Ammon's horn (tissue), 1 donor: ENCODE results near the gene JAKMIP3.
A peak's percentile ranks its signal among the peaks of the same experiment; 100 is the strongest.

Source experiments
- DNase-seq: peaks from one replicate; pipeline ENCODE4 v3.0.0-alpha.2; 2016; ENCODE audit warnings: low spot score

Gene JAKMIP3

GRCh38 chr10:132043861-132044695, 21.7 kb upstream of the JAKMIP3 start:
- DNase-seq = no peak

DNA sequence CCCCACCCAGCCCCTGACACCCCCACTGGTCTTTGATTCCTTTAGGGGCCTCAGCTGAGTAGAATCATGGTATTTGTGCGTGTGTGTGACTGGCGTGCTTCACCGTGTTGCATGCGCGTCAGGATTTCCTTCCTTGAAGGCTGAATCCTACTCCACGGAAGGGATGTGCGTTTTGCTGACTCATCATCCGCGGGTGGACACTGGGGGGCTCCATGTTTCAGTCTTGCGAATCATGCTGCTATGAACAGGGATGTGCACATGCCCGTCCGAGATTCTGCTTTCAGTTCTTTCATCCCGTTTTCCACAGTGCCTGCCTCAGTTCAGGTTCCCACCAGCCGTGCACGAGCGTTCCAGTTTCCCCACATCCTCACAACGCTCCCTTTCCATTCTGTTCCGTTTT, 20.9 kb upstream of the JAKMIP3 start:
- DNase-seq = peak; percentile 48

GRCh38 chr10:132045324-132045723, 20.4 kb upstream of the JAKMIP3 start:
- DNase-seq = no peak

- DNase-seq = no peak
Observed at GRCh38 chr10:132047575-132048293, 18.0 kb upstream of the JAKMIP3 start.

DNA sequence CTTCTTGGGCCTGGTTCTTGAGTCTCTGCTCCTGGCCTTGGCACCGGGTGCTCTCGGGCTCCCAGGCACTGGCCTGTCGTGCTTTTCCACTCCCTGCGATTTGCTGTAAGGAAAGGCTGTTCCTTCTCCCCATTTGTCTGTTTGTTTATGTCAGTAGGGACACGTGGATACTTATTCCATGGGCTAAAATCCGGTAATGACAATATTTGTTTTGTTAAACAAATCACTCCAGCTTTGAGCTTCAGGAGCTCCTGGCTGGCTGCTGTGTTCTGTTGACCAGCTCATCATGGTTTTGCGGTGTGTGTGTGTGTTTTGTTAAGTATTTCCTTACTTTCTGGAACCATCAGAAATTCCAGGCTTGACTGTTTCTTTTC, 17.5 kb upstream of the JAKMIP3 start:
- DNase-seq = no peak

DNA sequence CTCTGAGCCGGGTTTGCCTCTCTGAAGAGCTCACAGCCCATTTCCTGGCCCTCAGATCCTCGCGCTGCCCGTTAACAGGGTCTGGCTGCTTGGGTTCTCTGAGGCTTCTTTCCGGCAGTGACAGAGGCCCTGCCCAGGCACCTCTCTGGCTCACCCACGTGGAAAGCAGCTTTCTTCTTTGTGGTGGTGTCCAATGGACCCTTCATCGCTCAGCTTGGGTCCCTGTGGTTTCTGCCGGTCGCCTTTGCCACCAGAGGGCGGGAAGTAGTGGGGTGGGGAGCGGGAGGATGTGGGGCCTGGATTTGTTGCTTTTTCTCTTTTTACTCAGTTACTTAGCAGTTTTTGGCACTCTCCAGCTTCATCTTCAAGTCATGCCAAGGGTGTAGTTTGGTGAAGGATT, 15.6 kb upstream of the JAKMIP3 start:
- DNase-seq = no peak

DNA sequence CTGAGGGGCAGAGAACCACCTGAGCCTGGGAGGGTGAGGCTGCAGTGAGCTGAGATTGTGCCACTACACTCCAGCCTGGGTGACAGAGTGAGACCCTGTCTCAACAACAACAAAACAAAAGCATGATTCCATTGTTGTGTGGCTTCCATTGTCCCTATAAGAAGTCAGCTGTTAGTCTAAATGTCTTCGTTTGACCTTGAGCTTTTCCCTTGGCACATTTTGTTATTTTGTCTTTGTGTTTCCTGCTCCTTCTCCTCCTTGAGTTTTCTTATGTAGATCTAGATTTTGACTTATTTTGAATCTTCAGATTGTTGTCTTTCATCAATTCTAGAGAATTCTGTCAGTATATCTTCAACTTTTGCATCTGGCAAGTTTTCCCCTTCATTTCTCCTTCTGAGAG, 13.6 kb upstream of the JAKMIP3 start:
- no peak for DNase-seq

- no peak for DNase-seq
Observed at GRCh38 chr10:132054564-132054963, 11.2 kb upstream of the JAKMIP3 start.

GRCh38 chr10:132055616-132056015, 10.1 kb upstream of the JAKMIP3 start:
- no peak for DNase-seq

- no peak for DNase-seq
Observed at GRCh38 chr10:132056663-132057062, 9.1 kb upstream of the JAKMIP3 start.

- no peak for DNase-seq
Observed at GRCh38 chr10:132057191-132057681, 8.5 kb upstream of the JAKMIP3 start.

GRCh38 chr10:132058111-132058745, 7.5 kb upstream of the JAKMIP3 start:
- DNase-seq = no peak

DNA sequence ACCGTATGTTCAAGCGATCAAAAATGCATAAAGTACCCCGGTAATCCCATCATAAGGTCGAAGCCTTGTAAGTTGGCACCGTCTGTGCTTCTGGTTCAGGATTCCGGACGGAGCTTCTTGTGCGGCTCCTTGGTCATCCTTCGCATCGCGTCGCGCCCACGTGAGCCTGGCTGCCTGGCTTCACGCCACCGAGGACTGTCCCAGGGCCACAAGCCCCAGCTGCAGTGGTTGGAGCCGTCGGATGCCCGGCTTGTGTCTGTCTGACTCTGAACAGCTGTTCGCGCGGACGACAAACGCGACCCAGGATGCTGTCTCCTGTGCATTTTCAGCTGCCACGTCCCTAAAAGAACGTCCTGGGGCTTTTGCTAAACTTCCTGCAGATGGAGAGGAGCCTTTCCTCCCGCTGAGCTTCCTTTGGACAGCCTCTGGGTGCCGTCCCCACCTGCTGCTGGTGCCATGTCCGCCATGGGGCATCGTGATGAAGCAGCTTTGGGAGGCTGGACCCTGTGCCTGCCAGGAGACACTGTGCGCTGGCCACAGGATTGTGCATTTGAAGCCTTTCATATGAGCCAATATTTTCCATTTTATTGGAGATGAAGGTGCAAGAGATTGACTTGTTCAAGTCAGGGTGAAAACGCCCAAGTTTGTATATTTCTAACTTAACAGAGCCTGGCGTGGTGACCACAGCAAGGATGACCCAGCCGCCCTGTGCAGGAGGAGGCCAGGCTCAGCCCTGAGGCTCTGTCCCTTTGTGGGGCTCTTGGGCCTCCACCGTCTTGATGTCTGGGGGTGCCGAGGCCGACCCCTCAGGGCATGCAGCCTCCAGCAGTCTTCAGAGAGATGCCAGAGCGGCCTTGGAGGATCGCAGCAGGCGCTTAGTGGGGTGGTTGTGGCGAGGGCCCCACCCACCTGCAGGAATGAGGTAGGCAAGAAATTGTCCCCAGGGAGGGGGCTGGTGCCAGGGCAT, 6.7 kb upstream of the JAKMIP3 start:
- no peak for DNase-seq

GRCh38 chr10:132059760-132060508, 5.8 kb upstream of the JAKMIP3 start:
- DNase-seq = peak; percentile 85

DNA sequence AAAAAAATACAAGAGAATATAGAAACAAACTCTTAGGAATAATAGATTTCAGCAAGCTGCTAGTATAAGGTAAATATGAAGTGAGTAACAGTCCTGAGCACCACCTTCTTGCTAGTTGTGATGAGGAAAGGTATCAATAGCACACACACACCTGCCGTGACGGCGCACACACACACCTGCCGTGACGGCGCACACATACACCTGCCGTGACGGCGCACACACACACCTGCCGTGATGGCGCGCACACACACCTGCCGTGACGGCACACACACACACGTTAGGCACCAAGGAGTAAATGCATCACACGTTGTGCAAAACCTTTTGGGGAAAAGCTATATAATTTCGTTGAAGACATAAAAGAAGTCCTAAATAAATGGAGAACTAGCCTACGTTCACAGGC, 4.7 kb upstream of the JAKMIP3 start:
- DNase-seq = no peak

GRCh38 chr10:132061465-132061864, 4.3 kb upstream of the JAKMIP3 start:
- DNase-seq = no peak

- no peak for DNase-seq
Observed at GRCh38 chr10:132062116-132062515, 3.6 kb upstream of the JAKMIP3 start.

DNA sequence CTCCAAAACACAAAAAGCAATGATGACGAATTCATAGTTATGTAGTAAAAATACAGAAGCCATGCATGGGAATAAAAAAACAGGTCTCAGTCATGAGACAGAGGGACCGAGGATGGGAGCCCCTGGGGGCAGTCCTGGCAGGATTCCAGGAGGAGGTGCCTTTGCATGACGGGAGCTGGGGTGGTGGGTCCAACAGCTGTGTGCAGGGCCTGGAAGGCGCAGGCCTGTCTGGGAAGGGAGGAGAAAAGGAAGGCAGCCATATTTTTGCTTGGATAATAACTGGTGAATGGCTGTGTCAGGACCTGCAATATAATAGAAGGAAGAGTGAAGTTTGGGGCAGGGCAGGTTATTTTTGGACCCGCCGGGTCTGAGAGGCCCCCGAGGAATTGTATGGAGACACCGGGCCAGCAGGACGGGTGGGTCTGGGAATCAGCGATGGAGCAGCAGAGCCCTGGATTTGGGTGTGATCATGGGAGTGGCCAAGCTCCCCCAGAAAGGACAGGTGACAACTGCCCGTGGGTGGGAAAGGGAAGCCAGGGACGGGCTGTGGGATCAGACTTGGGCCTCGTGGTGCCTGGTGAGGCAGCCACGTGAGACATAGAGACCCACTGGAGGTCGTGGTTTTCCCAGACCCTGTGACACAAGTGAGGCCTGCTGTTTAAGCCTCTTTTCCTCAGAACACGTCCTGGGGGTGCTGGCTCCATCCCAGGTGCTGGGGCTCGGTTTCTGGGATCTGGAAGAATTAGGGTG, 2.9 kb upstream of the JAKMIP3 start:
- no peak for DNase-seq

DNA sequence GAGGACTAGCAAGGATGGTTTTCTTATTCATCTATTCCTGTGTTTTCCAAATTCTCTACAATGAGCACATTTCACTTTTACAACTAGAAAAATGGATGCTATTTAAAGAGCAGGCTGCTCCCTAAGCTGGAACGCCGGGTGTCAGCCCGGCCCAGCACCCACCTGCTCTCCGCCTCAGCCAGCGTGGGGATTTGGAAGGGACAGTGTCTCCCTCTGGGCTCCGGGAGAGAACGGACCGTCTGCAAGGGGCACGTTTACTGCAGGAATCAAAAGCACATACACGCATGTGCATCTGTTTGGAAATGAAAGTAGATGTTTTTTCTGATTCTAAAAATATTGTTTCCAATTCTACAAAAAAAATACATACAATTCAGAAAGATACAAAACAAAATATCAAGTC, 2.3 kb upstream of the JAKMIP3 start:
- peak; percentile 53 for DNase-seq

DNA sequence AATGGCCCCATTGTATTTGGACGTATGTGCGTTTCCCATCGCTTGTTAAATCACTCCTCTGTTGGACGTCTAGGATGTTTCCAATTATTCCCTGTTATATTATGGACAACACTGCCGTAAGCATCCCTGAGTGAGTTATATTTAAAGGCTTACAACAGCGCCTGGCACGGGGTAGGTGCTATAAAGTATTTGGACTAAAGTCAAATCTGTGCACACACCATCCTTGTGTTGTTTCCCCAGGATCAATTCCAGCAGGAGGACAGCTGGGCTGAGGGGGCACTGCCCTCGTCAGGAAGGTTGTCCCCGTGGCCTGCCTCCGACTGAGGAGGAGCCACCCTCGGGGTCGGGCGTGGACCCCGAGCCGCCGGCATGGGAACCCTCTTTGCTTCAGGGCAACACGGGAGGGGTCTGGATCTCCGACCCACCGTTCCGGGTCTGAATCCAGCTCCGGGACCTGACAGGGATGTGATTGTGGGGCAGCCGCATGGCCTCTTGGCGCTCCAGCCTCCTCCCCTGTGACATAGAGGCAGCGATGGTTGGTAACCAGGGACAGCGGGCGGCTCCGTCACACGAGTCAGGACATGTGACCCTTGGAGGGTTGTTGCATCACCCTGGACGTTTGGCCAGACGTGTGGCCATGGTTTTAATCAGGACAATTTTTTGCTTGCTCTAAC, 1.5 kb upstream of the JAKMIP3 start:
- peak; percentile 82 for DNase-seq
